HepG2 (cell line): ENCODE measurements around the gene PTPRU. TPM values are rescaled to one million over a fixed set of nuclear protein-coding genes. Genes with fewer than 3 reads are reported as not detected.

ENCODE experiments used
- CENPX ChIP-seq: sonication (generic); formaldehyde crosslinking; IDR thresholded peaks from 2 replicates; pipeline ENCODE4 v1.9.0; 2021; ENCODE audit warnings: mild to moderate bottlenecking, missing genetic modification reagents, moderate library complexity
- CSRNP1 ChIP-seq: sonication (generic); formaldehyde crosslinking; IDR thresholded peaks from 2 replicates; pipeline ENCODE4 v1.8.1; 2023; ENCODE audit warnings: mild to moderate bottlenecking, missing genetic modification reagents
- DMTF1 ChIP-seq: sonication (generic); formaldehyde crosslinking; IDR thresholded peaks from 2 replicates; pipeline ENCODE4 v1.4.0; 2020; ENCODE audit warnings: mild to moderate bottlenecking, missing genetic modification reagents
- GATAD2A ChIP-seq: IDR thresholded peaks from 2 replicates; pipeline ENCODE4 v1.6.1; 2016
- KLF6 ChIP-seq: IDR thresholded peaks from 2 replicates; pipeline ENCODE4 v1.8.0; 2016; ENCODE audit warnings: missing biosample characterization, missing genetic modification reagents
- MAFF ChIP-seq: IDR thresholded peaks from 2 replicates; pipeline ENCODE4 v1.6.1; 2011; ENCODE audit warnings: low read depth, low read length, improper control_type of control experiment
- MBD4 ChIP-seq: IDR thresholded peaks from 2 replicates; pipeline ENCODE4 v1.6.1; 2012; ENCODE audit warnings: low read length, inconsistent platforms, borderline replicate concordance
- ONECUT2 ChIP-seq: sonication (generic); formaldehyde crosslinking; IDR thresholded peaks from 2 replicates; pipeline ENCODE4 v1.4.0; 2020; ENCODE audit warnings: missing genetic modification reagents
- SMAD1 ChIP-seq: sonication (generic); formaldehyde crosslinking; IDR thresholded peaks from 2 replicates; pipeline ENCODE4 v1.4.0; 2020; ENCODE audit warnings: missing genetic modification reagents, low read depth, mild to moderate bottlenecking, borderline replicate concordance
- ZNF577 ChIP-seq: sonication (generic); formaldehyde crosslinking; IDR thresholded peaks from 2 replicates; pipeline ENCODE4 v1.4.0; 2020; ENCODE audit warnings: mild to moderate bottlenecking, low read depth, missing genetic modification reagents, borderline replicate concordance
- polyA plus RNA-seq, 8 experiments: library from polyadenylated mRNA; depleted of rRNA in 3 of 8; stranded (reverse) in 7 of 8; unstranded in 1 of 8; fragments of >200 nt; fragmentation: Illumina TruSeq in 4 of 8; extraction: Trizol in 4 of 8; gene quantifications; 2 replicates each; pipeline versions ENCODE4 v1.2.1 to v1.2.3, GENCODE V29; 2011 to 2016; ENCODE audit warnings: low read depth in 4 of 8, missing spikeins in 1 of 8, mixed read lengths in 1 of 8; ENCODE audit not compliant: insufficient read depth in 1 of 8
- total RNA-seq, 5 experiments: library from RNA; depleted of rRNA; stranded (reverse); fragments of >200 nt; fragmentation: Illumina TruSeq; extraction: Trizol; gene quantifications; 2 replicates each; pipeline ENCODE4 v1.2.3, GENCODE V29; 2016; ENCODE audit warnings: low read depth in 1 of 5

The PTPRU gene
- total and polyA plus RNA-seq, 2 of the 13 experiments (the other 11 are each of a cell fraction or from before 2014, with no cell fraction given), result 21.6 to 22.3 TPM

GRCh38 chr1:29230553-29231378, 5.6 kb upstream of the PTPRU start, which contains the start of gene MECR (continued):
- TF ChIP-seq CSRNP1 (CRISPR knock-in tag), result no peak
- TF ChIP-seq KLF6, result peak; percentile 82; the same call in 1 of the 2 replicates
- no peak for TF ChIP-seq MAFF
- no peak for TF ChIP-seq MBD4
- TF ChIP-seq CENPX (CRISPR knock-in tag), result no peak
- peak; percentile 63; the same call in 1 of the 2 replicates for TF ChIP-seq GATAD2A (CRISPR knock-in tag)
- no peak for TF ChIP-seq ONECUT2 (CRISPR knock-in tag)
- no peak for TF ChIP-seq ZNF577 (CRISPR knock-in tag)
- peak; percentile 35; the same call in 1 of the 2 replicates for TF ChIP-seq SMAD1 (CRISPR knock-in tag)
- TF ChIP-seq DMTF1 (CRISPR knock-in tag), result no peak
- TF ChIP-seq, all 625 proteins: peak for 213
